ENCODE results near the gene SYNGR2. TPM values are rescaled to one million over a fixed set of nuclear protein-coding genes. Genes with fewer than 3 reads are reported as not detected.

The SYNGR2 gene
- total RNA-seq, 1 donor: 3.3 TPM

GRCh38 chr17:78141437-78142118, 26.8 kb upstream of the SYNGR2 start:
- Histone ChIP-seq H3K4me1 (ENCODE audit: insufficient read depth, low read length) (no peaks in the 10 kb centered on the region), H3K27ac (ENCODE audit: low read depth, low read length) (no peak overlapping the region), H2AFZ (ENCODE audit: low read length) (no peak overlapping the region), H3K79me2 (ENCODE audit: insufficient read depth, low read length) (no peaks in the 10 kb centered on the region), H3K36me3 (ENCODE audit: insufficient read depth, low read length) (no peaks in the 10 kb centered on the region), H3K27me3 (ENCODE audit: insufficient read depth, low read length) (no peaks in the 10 kb centered on the region), H3K4me2 (ENCODE audit: insufficient read depth, low read length) (no peak overlapping the region), H4K20me1 (ENCODE audit: insufficient read depth, low read length) (no peaks in the 10 kb centered on the region), H3K9me3 (ENCODE audit: low read depth, low read length) (no peaks in the 10 kb centered on the region), H3K4me3 (ENCODE audit: insufficient read depth, low read length) (no peak overlapping the region)
- TF ChIP-seq, protein P1, sequence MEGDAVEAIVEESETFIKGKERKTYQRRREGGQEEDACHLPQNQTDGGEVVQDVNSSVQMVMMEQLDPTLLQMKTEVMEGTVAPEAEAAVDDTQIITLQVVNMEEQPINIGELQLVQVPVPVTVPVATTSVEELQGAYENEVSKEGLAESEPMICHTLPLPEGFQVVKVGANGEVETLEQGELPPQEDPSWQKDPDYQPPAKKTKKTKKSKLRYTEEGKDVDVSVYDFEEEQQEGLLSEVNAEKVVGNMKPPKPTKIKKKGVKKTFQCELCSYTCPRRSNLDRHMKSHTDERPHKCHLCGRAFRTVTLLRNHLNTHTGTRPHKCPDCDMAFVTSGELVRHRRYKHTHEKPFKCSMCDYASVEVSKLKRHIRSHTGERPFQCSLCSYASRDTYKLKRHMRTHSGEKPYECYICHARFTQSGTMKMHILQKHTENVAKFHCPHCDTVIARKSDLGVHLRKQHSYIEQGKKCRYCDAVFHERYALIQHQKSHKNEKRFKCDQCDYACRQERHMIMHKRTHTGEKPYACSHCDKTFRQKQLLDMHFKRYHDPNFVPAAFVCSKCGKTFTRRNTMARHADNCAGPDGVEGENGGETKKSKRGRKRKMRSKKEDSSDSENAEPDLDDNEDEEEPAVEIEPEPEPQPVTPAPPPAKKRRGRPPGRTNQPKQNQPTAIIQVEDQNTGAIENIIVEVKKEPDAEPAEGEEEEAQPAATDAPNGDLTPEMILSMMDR (IDR thresholded peaks at IDR 0.05; ENCODE audit: extremely low read depth, low read depth, low read length): no peak
- DNase-seq (ENCODE audit: insufficient read length, low spot score, missing footprints): peak; percentile 35

DNA sequence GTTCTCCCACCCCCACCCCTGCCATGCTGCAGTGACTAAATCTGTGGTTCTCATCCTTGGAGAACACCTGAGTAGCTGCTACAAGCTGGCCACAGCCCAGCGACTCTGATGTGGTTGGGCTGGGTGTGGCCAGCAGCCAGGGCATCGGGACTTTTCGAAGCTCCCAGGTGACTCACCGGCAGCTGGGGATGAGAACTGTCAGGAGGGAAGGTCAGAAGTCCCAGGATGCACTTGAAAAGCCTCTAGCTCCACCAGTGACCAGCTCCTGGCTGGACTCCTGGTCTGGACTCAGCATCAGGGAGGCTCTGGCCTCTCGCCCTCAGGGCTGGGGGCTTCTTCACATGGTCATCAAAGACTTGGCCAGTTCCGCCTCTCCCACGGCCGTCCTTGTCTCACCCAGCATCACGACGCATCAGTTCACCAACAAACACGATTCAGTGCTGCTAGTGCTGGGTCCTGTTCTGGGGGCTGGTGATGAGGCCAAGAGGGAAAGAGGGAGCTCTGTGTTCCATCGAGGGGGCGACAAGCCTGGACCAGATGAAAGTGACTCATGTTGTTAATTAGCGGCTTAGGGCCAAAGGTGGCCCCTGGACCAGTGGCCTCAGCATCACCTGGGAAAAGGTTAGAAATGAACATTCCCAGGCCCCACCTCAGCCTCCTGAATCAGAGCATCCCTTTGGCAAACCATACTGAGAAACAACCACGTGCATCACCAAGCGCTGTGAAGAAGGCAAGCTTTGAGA, 26.1 kb upstream of the SYNGR2 start:
- no peak overlapping the region for H3K4me2 ChIP-seq (ENCODE audit: insufficient read depth, low read length)
- no peaks in the 10 kb centered on the region for H3K4me1 ChIP-seq (ENCODE audit: insufficient read depth, low read length)
- H3K79me2 ChIP-seq (ENCODE audit: insufficient read depth, low read length): no peaks in the 10 kb centered on the region
- no peaks in the 10 kb centered on the region for H4K20me1 ChIP-seq (ENCODE audit: insufficient read depth, low read length)
- no peak overlapping the region for H2AFZ ChIP-seq (ENCODE audit: low read length)
- no peaks in the 10 kb centered on the region for H3K9me3 ChIP-seq (ENCODE audit: low read depth, low read length)
- TF ChIP-seq, protein P1 (IDR thresholded peaks at IDR 0.05; ENCODE audit: extremely low read depth, low read depth, low read length): no peak
- H3K36me3 ChIP-seq (ENCODE audit: insufficient read depth, low read length): no peaks in the 10 kb centered on the region
- no peaks in the 10 kb centered on the region for H3K27me3 ChIP-seq (ENCODE audit: insufficient read depth, low read length)
- DNase-seq (ENCODE audit: insufficient read length, low spot score, missing footprints): peak; percentile 81
- no peak overlapping the region for H3K4me3 ChIP-seq (ENCODE audit: insufficient read depth, low read length)
- H3K27ac ChIP-seq (ENCODE audit: low read depth, low read length): no peak overlapping the region

- DNase-seq (ENCODE audit: insufficient read length, low spot score, missing footprints): peak; percentile 32
- Histone ChIP-seq H3K4me1 (ENCODE audit: insufficient read depth, low read length) (no peaks in the 10 kb centered on the region), H3K36me3 (ENCODE audit: insufficient read depth, low read length) (no peaks in the 10 kb centered on the region), H4K20me1 (ENCODE audit: insufficient read depth, low read length) (no peaks in the 10 kb centered on the region), H3K79me2 (ENCODE audit: insufficient read depth, low read length) (no peaks in the 10 kb centered on the region), H3K27ac (ENCODE audit: low read depth, low read length) (no peak overlapping the region), H3K27me3 (ENCODE audit: insufficient read depth, low read length) (peaks cover 5% of the 10 kb centered on the region), H3K9me3 (ENCODE audit: low read depth, low read length) (no peaks in the 10 kb centered on the region), H3K4me3 (ENCODE audit: insufficient read depth, low read length) (no peak overlapping the region), H2AFZ (ENCODE audit: low read length) (no peak overlapping the region), H3K4me2 (ENCODE audit: insufficient read depth, low read length) (no peak overlapping the region)
- TF ChIP-seq, protein P1 (IDR thresholded peaks at IDR 0.05; ENCODE audit: extremely low read depth, low read depth, low read length): no peak
These were observed 24.9 kb upstream of the SYNGR2 start for GRCh38 chr17:78143214-78144146.
